Activated T-helper 17 cell treated with anti-CD3 and anti-CD28 coated beads, Interleukin-2, amount 50 U/mL, for 72 hours (primary cell): ENCODE data around the gene NRCAM. TPM values are rescaled to one million over a fixed set of nuclear protein-coding genes. Genes with fewer than 3 reads are reported as not detected.

Experiments
- ATAC-seq: fragments of 150-1000 bp; cut with Tn5 transposase; replicated peaks from 2 replicates; pipeline ENCODE4 v1.10.0; 2021; ENCODE audit warnings: mild to moderate bottlenecking, moderate library complexity
- H3K27ac Mint-ChIP-seq: one replicate; pipeline ENCODE4 v1.8.0; 2022; ENCODE audit warnings: mixed read lengths
- H3K27me3 Mint-ChIP-seq: one replicate; pipeline ENCODE4 v1.8.0; 2022; ENCODE audit warnings: mixed read lengths
- H3K36me3 Mint-ChIP-seq: one replicate; pipeline ENCODE4 v1.8.0; 2022; ENCODE audit warnings: low read depth, mild to moderate bottlenecking, mixed read lengths
- H3K4me1 Mint-ChIP-seq: one replicate; pipeline ENCODE4 v1.8.0; 2022; ENCODE audit warnings: mixed read lengths
- H3K4me3 Mint-ChIP-seq: one replicate; pipeline ENCODE4 v1.8.0; 2022; ENCODE audit warnings: mild to moderate bottlenecking, mixed read lengths
- H3K9me3 Mint-ChIP-seq: one replicate; pipeline ENCODE4 v1.8.0; 2022; ENCODE audit warnings: mixed read lengths
- total RNA-seq, 2 donors: library from RNA; stranded (reverse); gene quantifications; one replicate each; pipeline ENCODE4 v1.2.3, GENCODE V29; 2022

Gene NRCAM
- total RNA-seq, 2 donors from 2014 or later = not detected

DNA sequence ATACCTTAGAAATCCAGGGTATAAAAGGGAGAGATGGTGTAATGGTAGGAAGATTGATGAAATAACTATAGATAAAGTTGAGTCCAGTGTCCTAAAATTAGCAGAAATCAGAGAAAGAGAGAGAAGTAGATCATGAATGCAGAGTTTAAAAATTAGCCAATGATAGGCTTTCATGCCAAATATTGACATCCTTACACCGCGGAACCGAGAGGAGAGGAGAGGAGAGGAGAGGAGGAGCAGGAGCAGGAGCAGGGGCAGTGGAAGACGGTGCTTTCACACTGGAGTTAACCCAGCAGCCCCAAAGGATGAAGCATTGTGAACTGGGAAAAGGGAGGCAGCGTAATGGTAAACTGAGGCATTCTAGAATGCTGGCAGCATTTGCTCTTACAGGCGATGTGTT lies 291.9 kb downstream of the NRCAM start:
- Mint-ChIP-seq H3K27ac (no peak overlapping the region), H3K4me3 (no peak overlapping the region), H3K36me3 (no peaks in the 10 kb centered on the region), H3K4me1 (no peaks in the 10 kb centered on the region), H3K27me3 (peaks cover 13% of the 10 kb centered on the region), H3K9me3 (no peaks in the 10 kb centered on the region)
- no peak for ATAC-seq

DNA sequence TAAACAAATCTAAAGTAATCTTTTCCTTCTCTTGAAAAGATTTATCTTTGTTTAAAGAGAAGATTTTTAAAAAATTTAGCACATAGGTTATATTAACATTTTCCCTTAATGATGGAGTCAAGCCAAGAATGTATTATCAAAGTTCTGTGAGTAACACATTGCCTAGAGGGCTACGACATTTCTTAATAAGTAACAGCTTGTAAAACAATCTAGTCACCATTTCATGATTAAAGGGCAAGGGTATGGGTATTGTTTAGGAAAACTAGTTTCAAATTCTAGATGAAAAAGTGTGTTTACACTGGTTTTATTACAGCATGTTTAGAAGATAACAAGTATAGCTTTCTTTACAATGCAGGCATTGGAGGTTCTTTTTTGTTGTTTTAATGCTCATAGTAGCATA lies 297.5 kb downstream of the NRCAM start:
- no peaks in the 10 kb centered on the region for H3K36me3 Mint-ChIP-seq
- no peak overlapping the region for H3K27ac Mint-ChIP-seq
- no peak overlapping the region for H3K4me3 Mint-ChIP-seq
- no peak for ATAC-seq
- H3K9me3 Mint-ChIP-seq = no peaks in the 10 kb centered on the region
- peaks cover 35% of the 10 kb centered on the region for H3K27me3 Mint-ChIP-seq
- H3K4me1 Mint-ChIP-seq = no peaks in the 10 kb centered on the region

- Mint-ChIP-seq H3K4me3 (no peak overlapping the region), H3K27me3 (peaks cover 35% of the 10 kb centered on the region), H3K27ac (no peak overlapping the region), H3K36me3 (no peaks in the 10 kb centered on the region), H3K4me1 (no peaks in the 10 kb centered on the region), H3K9me3 (no peaks in the 10 kb centered on the region)
- ATAC-seq = no peak
These were observed 298.5 kb downstream of the NRCAM start for GRCh38 chr7:108157606-108158335.

GRCh38 chr7:108156897-108157605 lies 299.2 kb downstream of the NRCAM start:
- H3K9me3 Mint-ChIP-seq = no peaks in the 10 kb centered on the region
- no peak overlapping the region for H3K27ac Mint-ChIP-seq
- H3K27me3 Mint-ChIP-seq = peaks cover 40% of the 10 kb centered on the region
- H3K36me3 Mint-ChIP-seq = no peaks in the 10 kb centered on the region
- ATAC-seq = no peak
- H3K4me3 Mint-ChIP-seq = no peak overlapping the region
- no peaks in the 10 kb centered on the region for H3K4me1 Mint-ChIP-seq

GRCh38 chr7:108152198-108152597 lies 304.0 kb downstream of the NRCAM start:
- Mint-ChIP-seq H3K9me3 (no peaks in the 10 kb centered on the region), H3K4me1 (no peaks in the 10 kb centered on the region), H3K27me3 (peaks cover 38% of the 10 kb centered on the region), H3K27ac (no peak overlapping the region), H3K36me3 (no peaks in the 10 kb centered on the region), H3K4me3 (no peak overlapping the region)
- ATAC-seq = no peak

- H3K4me1 Mint-ChIP-seq = no peaks in the 10 kb centered on the region
- no peak for ATAC-seq
- no peaks in the 10 kb centered on the region for H3K9me3 Mint-ChIP-seq
- H3K4me3 Mint-ChIP-seq = no peak overlapping the region
- peaks cover 32% of the 10 kb centered on the region for H3K27me3 Mint-ChIP-seq
- H3K36me3 Mint-ChIP-seq = no peaks in the 10 kb centered on the region
- H3K27ac Mint-ChIP-seq = no peak overlapping the region
These were observed 306.3 kb downstream of the NRCAM start for GRCh38 chr7:108149908-108150307.

DNA sequence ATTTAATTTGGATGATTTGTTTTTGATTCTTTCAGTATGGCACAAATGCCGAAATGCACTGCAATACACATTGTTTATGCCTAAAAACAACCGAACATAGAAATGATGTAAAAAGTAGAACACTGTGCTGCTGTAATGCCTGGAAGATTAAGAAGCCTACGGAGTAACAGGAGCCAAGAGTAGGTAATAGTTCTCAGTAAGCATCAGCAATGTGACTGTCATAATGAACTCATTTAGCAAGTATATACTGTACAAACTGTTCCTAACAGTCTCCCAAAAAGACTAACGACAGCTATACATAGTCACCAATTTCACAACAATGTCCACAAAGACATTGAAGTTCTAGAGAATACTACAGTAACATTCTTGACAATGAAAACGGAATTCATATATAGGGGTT lies 307.1 kb downstream of the NRCAM start:
- no peak for ATAC-seq
- no peaks in the 10 kb centered on the region for H3K9me3 Mint-ChIP-seq
- peaks cover 28% of the 10 kb centered on the region for H3K27me3 Mint-ChIP-seq
- H3K27ac Mint-ChIP-seq = no peak overlapping the region
- H3K4me1 Mint-ChIP-seq = no peaks in the 10 kb centered on the region
- no peak overlapping the region for H3K4me3 Mint-ChIP-seq
- H3K36me3 Mint-ChIP-seq = no peaks in the 10 kb centered on the region

DNA sequence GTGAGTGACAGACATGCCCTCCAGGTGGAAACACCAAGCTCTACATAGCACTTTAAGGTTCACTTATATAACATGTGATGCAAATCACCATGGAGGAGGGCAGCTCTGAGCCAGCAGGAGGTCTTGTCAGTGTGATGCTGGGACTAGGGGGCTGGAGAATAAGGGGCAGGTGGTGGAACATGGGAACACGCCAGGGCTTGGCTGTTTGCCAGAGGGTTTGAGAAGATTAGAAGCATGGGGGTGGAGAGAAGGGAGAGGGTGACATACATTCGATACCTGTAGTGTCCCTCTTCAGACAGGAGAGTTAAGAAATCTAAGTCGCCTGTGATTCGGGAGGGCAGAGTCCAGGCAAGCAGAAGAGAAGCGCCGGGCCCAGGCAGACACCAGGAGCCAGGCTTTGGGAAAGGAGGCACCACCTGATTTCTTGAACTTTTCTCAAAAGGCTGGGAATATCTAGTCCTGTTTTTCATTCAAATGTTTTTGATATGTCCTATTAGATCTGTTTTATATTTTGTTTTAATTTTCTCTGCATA lies 309.1 kb downstream of the NRCAM start:
- Mint-ChIP-seq H3K27me3 (peaks cover 33% of the 10 kb centered on the region), H3K4me3 (no peak overlapping the region), H3K9me3 (no peaks in the 10 kb centered on the region), H3K27ac (no peak overlapping the region), H3K4me1 (no peaks in the 10 kb centered on the region), H3K36me3 (no peaks in the 10 kb centered on the region)
- ATAC-seq = no peak

- ATAC-seq = no peak
- Mint-ChIP-seq H3K27me3 (peaks cover 30% of the 10 kb centered on the region), H3K27ac (no peak overlapping the region), H3K9me3 (no peaks in the 10 kb centered on the region), H3K36me3 (no peaks in the 10 kb centered on the region), H3K4me1 (no peaks in the 10 kb centered on the region), H3K4me3 (no peak overlapping the region)
These were observed 310.0 kb downstream of the NRCAM start for GRCh38 chr7:108146070-108146842.

DNA sequence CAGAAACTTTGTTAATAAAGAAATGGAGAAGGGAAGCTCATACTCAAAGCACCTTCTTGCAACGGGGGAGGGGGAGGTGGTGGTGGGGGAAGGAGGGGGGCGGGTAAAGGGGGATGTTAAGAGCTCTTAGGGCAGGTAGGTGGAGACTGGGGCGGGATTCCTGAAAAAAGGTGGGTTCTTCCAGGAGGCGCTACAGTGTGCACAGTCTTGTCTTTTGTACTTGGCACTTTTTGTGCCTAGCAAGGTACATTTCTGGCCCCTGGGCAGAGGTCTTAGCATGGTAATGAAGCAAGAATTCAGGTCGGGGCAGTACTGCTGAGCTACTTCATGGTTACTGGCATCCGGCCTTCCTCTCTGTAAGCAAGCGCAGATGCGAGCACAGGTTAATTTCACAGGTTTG lies 310.8 kb downstream of the NRCAM start:
- Mint-ChIP-seq H3K4me3 (no peak overlapping the region), H3K36me3 (no peaks in the 10 kb centered on the region), H3K27ac (no peak overlapping the region), H3K4me1 (no peaks in the 10 kb centered on the region), H3K9me3 (no peaks in the 10 kb centered on the region), H3K27me3 (peaks cover 26% of the 10 kb centered on the region)
- no peak for ATAC-seq

- no peaks in the 10 kb centered on the region for H3K9me3 Mint-ChIP-seq
- H3K4me1 Mint-ChIP-seq = no peaks in the 10 kb centered on the region
- no peak for ATAC-seq
- H3K27me3 Mint-ChIP-seq = peaks cover 25% of the 10 kb centered on the region
- H3K27ac Mint-ChIP-seq = no peak overlapping the region
- no peaks in the 10 kb centered on the region for H3K36me3 Mint-ChIP-seq
- no peak overlapping the region for H3K4me3 Mint-ChIP-seq
These were observed 311.3 kb downstream of the NRCAM start for GRCh38 chr7:108144931-108145330.

DNA sequence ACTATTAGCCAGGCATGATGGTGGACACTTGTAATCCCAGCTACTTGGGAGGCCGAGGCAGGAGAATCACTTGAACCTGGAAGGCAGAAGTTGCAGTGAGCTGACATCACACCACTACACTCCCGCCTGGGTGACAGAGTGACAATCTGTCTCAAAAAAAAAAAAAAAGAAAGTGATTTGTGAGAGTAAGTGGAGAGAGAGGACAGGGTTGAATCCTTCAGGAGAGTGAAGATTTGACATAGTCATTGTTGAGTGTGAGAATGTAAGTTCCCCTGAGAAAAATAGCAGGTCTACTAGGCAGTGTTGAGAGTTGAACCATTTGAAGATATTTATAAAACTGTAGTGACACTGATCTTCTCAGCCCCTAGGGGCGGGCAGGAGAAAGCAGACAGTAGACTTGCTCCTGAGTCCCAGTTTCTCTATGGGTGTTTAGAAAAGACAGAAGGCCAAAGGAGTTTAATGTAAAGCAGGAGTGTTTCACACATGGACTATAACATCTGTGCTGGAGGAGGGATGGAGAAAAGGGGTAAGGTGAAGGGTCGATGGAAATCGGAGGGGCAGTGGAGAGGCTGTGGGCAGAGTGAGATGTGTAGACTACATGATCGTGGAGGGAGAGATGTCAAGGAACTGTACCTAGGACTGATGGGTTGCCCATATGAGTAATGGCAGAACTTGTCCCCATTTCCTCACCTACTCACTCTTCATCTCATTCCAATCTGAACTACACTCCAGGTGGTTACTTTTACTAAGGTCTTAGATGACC lies 312.4 kb downstream of the NRCAM start:
- no peak for ATAC-seq
- Mint-ChIP-seq H3K27ac (no peak overlapping the region), H3K36me3 (no peaks in the 10 kb centered on the region), H3K9me3 (no peaks in the 10 kb centered on the region), H3K27me3 (peaks cover 20% of the 10 kb centered on the region), H3K4me3 (no peak overlapping the region), H3K4me1 (no peaks in the 10 kb centered on the region)

GRCh38 chr7:108142675-108143259 lies 313.5 kb downstream of the NRCAM start:
- Mint-ChIP-seq H3K36me3 (no peaks in the 10 kb centered on the region), H3K9me3 (no peaks in the 10 kb centered on the region), H3K4me3 (no peak overlapping the region), H3K4me1 (no peaks in the 10 kb centered on the region), H3K27ac (no peak overlapping the region), H3K27me3 (peaks cover 20% of the 10 kb centered on the region)
- no peak for ATAC-seq

DNA sequence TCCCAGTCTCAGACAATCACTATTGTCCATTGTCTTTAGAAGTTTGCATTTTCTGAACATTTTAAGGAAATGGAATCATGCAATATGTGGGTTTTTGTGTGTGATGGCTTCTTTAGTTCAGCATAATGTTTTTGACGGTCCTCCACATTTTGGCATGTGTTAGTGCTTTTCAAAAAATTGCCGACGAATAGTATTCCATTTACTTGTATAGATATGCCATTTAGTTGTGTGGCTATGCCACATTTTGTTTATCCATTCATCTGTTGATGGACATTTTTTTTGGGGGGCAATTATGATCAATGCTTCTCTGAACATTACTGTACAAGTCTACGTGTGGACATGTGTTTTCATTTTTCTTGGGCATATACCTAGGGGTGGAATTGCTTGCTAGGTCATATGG lies 314.1 kb downstream of the NRCAM start:
- no peak for ATAC-seq
- Mint-ChIP-seq H3K9me3 (no peaks in the 10 kb centered on the region), H3K27ac (no peak overlapping the region), H3K27me3 (peaks cover 20% of the 10 kb centered on the region), H3K36me3 (no peaks in the 10 kb centered on the region), H3K4me3 (no peak overlapping the region), H3K4me1 (no peaks in the 10 kb centered on the region)
